ENCODE measurements around the gene TIMM21.

Gene TIMM21

GRCh38 chr18:74152270-74152669, 3.9 kb downstream of the TIMM21 start:
- H3K4me1 ChIP-seq (ENCODE audit: insufficient read depth, poor library complexity, severe bottlenecking): peaks cover 14% of the 10 kb centered on the region
- H3K36me3 ChIP-seq (ENCODE audit: low read depth): peaks cover 69% of the 10 kb centered on the region
- H3K9me3 ChIP-seq (ENCODE audit: severe bottlenecking): no peaks in the 10 kb centered on the region
- H3K27me3 ChIP-seq (ENCODE audit: insufficient read depth, poor library complexity, severe bottlenecking): no peaks in the 10 kb centered on the region
- no peak for DNase-seq (ENCODE audit: low spot score)
- H3K4me3 ChIP-seq (ENCODE audit: severe bottlenecking): no peak overlapping the region
- no peak for ATAC-seq (ENCODE audit: low read depth)
- TF ChIP-seq, protein P1, sequence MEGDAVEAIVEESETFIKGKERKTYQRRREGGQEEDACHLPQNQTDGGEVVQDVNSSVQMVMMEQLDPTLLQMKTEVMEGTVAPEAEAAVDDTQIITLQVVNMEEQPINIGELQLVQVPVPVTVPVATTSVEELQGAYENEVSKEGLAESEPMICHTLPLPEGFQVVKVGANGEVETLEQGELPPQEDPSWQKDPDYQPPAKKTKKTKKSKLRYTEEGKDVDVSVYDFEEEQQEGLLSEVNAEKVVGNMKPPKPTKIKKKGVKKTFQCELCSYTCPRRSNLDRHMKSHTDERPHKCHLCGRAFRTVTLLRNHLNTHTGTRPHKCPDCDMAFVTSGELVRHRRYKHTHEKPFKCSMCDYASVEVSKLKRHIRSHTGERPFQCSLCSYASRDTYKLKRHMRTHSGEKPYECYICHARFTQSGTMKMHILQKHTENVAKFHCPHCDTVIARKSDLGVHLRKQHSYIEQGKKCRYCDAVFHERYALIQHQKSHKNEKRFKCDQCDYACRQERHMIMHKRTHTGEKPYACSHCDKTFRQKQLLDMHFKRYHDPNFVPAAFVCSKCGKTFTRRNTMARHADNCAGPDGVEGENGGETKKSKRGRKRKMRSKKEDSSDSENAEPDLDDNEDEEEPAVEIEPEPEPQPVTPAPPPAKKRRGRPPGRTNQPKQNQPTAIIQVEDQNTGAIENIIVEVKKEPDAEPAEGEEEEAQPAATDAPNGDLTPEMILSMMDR (IDR thresholded peaks at IDR 0.05; ENCODE audit: poor library complexity, severe bottlenecking): no peak
- H3K27ac ChIP-seq (ENCODE audit: poor library complexity, severe bottlenecking): no peak overlapping the region

DNA sequence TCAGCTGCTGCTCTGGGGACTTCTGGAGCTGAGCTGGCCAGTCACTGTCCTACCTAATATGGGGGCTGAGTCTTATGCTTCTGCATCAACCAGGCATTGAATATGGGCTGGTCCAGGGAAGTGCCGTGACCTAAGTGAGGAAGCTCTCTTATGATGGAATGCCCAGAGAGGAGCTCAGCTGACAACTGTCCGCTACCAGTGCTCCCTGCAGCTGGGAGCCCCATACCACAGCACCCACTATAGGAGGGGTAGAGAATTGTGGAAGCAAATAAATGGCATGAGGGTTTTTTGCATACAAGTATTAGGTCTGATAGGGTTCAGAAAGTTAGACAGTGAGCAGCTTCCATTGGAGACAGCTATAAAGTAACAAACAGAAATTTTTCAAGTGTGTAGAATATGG, 4.5 kb downstream of the TIMM21 start:
- peaks cover 14% of the 10 kb centered on the region for H3K4me1 ChIP-seq (ENCODE audit: insufficient read depth, poor library complexity, severe bottlenecking)
- DNase-seq (ENCODE audit: low spot score) (no peak), ATAC-seq (ENCODE audit: low read depth) (no peak)
- H3K4me3 ChIP-seq (ENCODE audit: severe bottlenecking): no peak overlapping the region
- no peaks in the 10 kb centered on the region for H3K9me3 ChIP-seq (ENCODE audit: severe bottlenecking)
- no peaks in the 10 kb centered on the region for H3K27me3 ChIP-seq (ENCODE audit: insufficient read depth, poor library complexity, severe bottlenecking)
- H3K27ac ChIP-seq (ENCODE audit: poor library complexity, severe bottlenecking): no peak overlapping the region
- TF ChIP-seq, protein P1 (IDR thresholded peaks at IDR 0.05; ENCODE audit: poor library complexity, severe bottlenecking): no peak
- peaks cover 75% of the 10 kb centered on the region for H3K36me3 ChIP-seq (ENCODE audit: low read depth)

DNA sequence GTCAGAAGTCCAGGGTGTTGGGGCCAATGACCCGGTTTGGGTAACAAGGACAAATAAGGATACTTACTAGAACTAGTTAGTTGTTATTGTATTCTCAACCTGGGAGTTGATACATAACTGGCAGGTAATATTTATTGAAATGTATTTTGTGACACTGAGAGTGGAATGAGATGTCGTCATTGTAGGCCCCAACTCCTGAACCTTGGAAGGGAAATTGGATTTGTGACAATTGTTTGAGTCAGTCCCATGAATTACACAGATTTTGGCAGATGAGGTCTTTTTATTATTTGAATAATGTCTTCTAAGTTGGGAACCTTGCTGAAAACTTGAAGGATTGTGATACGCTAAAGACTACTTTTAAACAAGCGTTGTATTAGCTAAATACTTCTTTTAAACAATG, 5.1 kb downstream of the TIMM21 start:
- Histone ChIP-seq H3K27me3 (ENCODE audit: insufficient read depth, poor library complexity, severe bottlenecking) (no peaks in the 10 kb centered on the region), H3K36me3 (ENCODE audit: low read depth) (peaks cover 80% of the 10 kb centered on the region), H3K27ac (ENCODE audit: poor library complexity, severe bottlenecking) (no peak overlapping the region), H3K4me1 (ENCODE audit: insufficient read depth, poor library complexity, severe bottlenecking) (peaks cover 14% of the 10 kb centered on the region), H3K4me3 (ENCODE audit: severe bottlenecking) (no peak overlapping the region), H3K9me3 (ENCODE audit: severe bottlenecking) (no peaks in the 10 kb centered on the region)
- TF ChIP-seq, protein P1 (IDR thresholded peaks at IDR 0.05; ENCODE audit: poor library complexity, severe bottlenecking): no peak
- no peak for ATAC-seq (ENCODE audit: low read depth)
- DNase-seq (ENCODE audit: low spot score): no peak

GRCh38 chr18:74153793-74154192, 5.5 kb downstream of the TIMM21 start:
- TF ChIP-seq, protein P1 (IDR thresholded peaks at IDR 0.05; ENCODE audit: poor library complexity, severe bottlenecking): no peak
- Histone ChIP-seq H3K27me3 (ENCODE audit: insufficient read depth, poor library complexity, severe bottlenecking) (no peaks in the 10 kb centered on the region), H3K27ac (ENCODE audit: poor library complexity, severe bottlenecking) (no peak overlapping the region), H3K9me3 (ENCODE audit: severe bottlenecking) (no peaks in the 10 kb centered on the region), H3K4me1 (ENCODE audit: insufficient read depth, poor library complexity, severe bottlenecking) (peaks cover 14% of the 10 kb centered on the region), H3K4me3 (ENCODE audit: severe bottlenecking) (no peak overlapping the region), H3K36me3 (ENCODE audit: low read depth) (peaks cover 84% of the 10 kb centered on the region)
- DNase-seq (ENCODE audit: low spot score) (no peak), ATAC-seq (ENCODE audit: low read depth) (no peak)

GRCh38 chr18:74154716-74155115, 6.4 kb downstream of the TIMM21 start:
- ATAC-seq (ENCODE audit: low read depth) (no peak), DNase-seq (ENCODE audit: low spot score) (no peak)
- H3K4me1 ChIP-seq (ENCODE audit: insufficient read depth, poor library complexity, severe bottlenecking): peaks cover 7% of the 10 kb centered on the region
- H3K27ac ChIP-seq (ENCODE audit: poor library complexity, severe bottlenecking): no peak overlapping the region
- no peaks in the 10 kb centered on the region for H3K9me3 ChIP-seq (ENCODE audit: severe bottlenecking)
- H3K36me3 ChIP-seq (ENCODE audit: low read depth): peaks cover 86% of the 10 kb centered on the region
- H3K4me3 ChIP-seq (ENCODE audit: severe bottlenecking): no peak overlapping the region
- no peaks in the 10 kb centered on the region for H3K27me3 ChIP-seq (ENCODE audit: insufficient read depth, poor library complexity, severe bottlenecking)
- TF ChIP-seq, protein P1 (IDR thresholded peaks at IDR 0.05; ENCODE audit: poor library complexity, severe bottlenecking): no peak
